GM23338 (cell line): Measurements from ENCODE around the gene IFRD1. TPM values are rescaled to one million over a fixed set of nuclear protein-coding genes. Genes with fewer than 3 reads are reported as not detected.

Experiments used
- ATAC-seq: fragments of 200-7000 bp; cut with Tn5 transposase; 3 replicates; pipeline ENCODE4 v1.9.1; 2020
- DNase-seq: peaks from one replicate; pipeline ENCODE4 v3.0.0-alpha.2; 2015; ENCODE audit warnings: low spot score
- H2AFZ ChIP-seq: fragments of 200-600 bp; sonication (generic); 2 replicates; pipeline ENCODE4 v1.8.0; 2016; ENCODE audit warnings: antibody characterized with exemption, mild to moderate bottlenecking, moderate library complexity
- H3F3A ChIP-seq: fragments of 200-600 bp; sonication (generic); replicated peaks from 2 replicates; pipeline ENCODE4 v1.8.0; 2017; ENCODE audit warnings: antibody characterized with exemption, mixed run types, low read depth
- H3K27ac ChIP-seq: fragments of 200-600 bp; sonication (generic); 2 replicates; pipeline ENCODE4 v1.6.1; 2016; ENCODE audit warnings: low read depth
- H3K27me3 ChIP-seq: fragments of 200-600 bp; sonication (generic); 2 replicates; pipeline ENCODE4 v1.8.0; 2016; ENCODE audit warnings: mild to moderate bottlenecking, mixed run types, moderate library complexity; ENCODE audit not compliant: insufficient read depth
- H3K36me3 ChIP-seq: fragments of 200-600 bp; sonication (generic); 2 replicates; pipeline ENCODE4 v1.8.0; 2016; ENCODE audit warnings: mild to moderate bottlenecking; ENCODE audit not compliant: insufficient read depth
- H3K4me1 ChIP-seq: fragments of 200-600 bp; sonication (generic); 2 replicates; pipeline ENCODE4 v1.8.0; 2016; ENCODE audit warnings: mild to moderate bottlenecking, moderate library complexity; ENCODE audit not compliant: insufficient read depth
- H3K4me2 ChIP-seq: fragments of 200-600 bp; sonication (generic); 2 replicates; pipeline ENCODE4 v1.7.1; 2017; ENCODE audit warnings: mixed run types
- H3K4me3 ChIP-seq: fragments of 200-600 bp; sonication (generic); 2 replicates; pipeline ENCODE4 v1.6.1; 2016; ENCODE audit warnings: mixed run types
- H3K79me2 ChIP-seq: fragments of 200-600 bp; sonication (generic); replicated peaks from 2 replicates; pipeline ENCODE4 v1.8.0; 2017; ENCODE audit warnings: mild to moderate bottlenecking; ENCODE audit not compliant: insufficient read depth
- H3K9me2 ChIP-seq: fragments of 200-600 bp; sonication (generic); 2 replicates; pipeline ENCODE4 v1.8.0; 2017; ENCODE audit not compliant: insufficient read depth
- H4K20me1 ChIP-seq: fragments of 200-600 bp; sonication (generic); replicated peaks from 2 replicates; pipeline ENCODE4 v1.8.0; 2017; ENCODE audit warnings: mild to moderate bottlenecking; ENCODE audit not compliant: insufficient read depth
- H3K27ac Mint-ChIP-seq: 2 replicates; pipeline ENCODE4 v1.8.0; 2020; ENCODE audit warnings: inconsistent platforms, mild to moderate bottlenecking, moderate library complexity, mixed read lengths
- H3K27me3 Mint-ChIP-seq: 3 replicates; pipeline ENCODE4 v1.8.0; 2022; ENCODE audit warnings: low read depth, mild to moderate bottlenecking, moderate library complexity, mixed read lengths, inconsistent platforms; ENCODE audit not compliant: insufficient read depth, poor library complexity
- H3K36me3 Mint-ChIP-seq: 3 replicates; pipeline ENCODE4 v1.8.0; 2021; ENCODE audit warnings: low read depth, mild to moderate bottlenecking, inconsistent platforms, moderate library complexity, mixed read lengths
- H3K4me1 Mint-ChIP-seq: 3 replicates; pipeline ENCODE4 v1.8.0; 2020; ENCODE audit warnings: mild to moderate bottlenecking, inconsistent platforms, mixed read lengths
- H3K4me3 Mint-ChIP-seq: 3 replicates; pipeline ENCODE4 v1.8.0; 2021; ENCODE audit warnings: moderate library complexity, mild to moderate bottlenecking, inconsistent platforms, mixed read lengths
- H3K9me3 Mint-ChIP-seq: 3 replicates; pipeline ENCODE4 v1.8.0; 2020; ENCODE audit warnings: moderate library complexity, mild to moderate bottlenecking, inconsistent platforms, mixed read lengths
- CREB1 ChIP-seq: fragments of 250-450 bp; sonication (Bioruptor Pico); IDR thresholded peaks from 2 replicates; pipeline ENCODE4 v1.5.0; 2020; ENCODE audit warnings: low read depth, mild to moderate bottlenecking, moderate library complexity
- JUNB ChIP-seq: IDR thresholded peaks from one replicate; pipeline ENCODE4 v1.6.1; 2016; ENCODE audit warnings: antibody characterized with exemption; ENCODE audit not compliant: unreplicated experiment
- POLR2AphosphoS5 ChIP-seq: IDR thresholded peaks from 2 replicates; pipeline ENCODE4 v1.6.1; 2016; ENCODE audit warnings: antibody characterized with exemption, low read depth
- STAT1 ChIP-seq: IDR thresholded peaks from one replicate; pipeline ENCODE4 v1.6.1; 2016; ENCODE audit warnings: antibody characterized with exemption; ENCODE audit not compliant: unreplicated experiment
- ZNF114 ChIP-seq: fragments of 250-450 bp; sonication (Bioruptor Pico); IDR thresholded peaks from 2 replicates; pipeline ENCODE4 v1.5.0; 2020; ENCODE audit warnings: mild to moderate bottlenecking, moderate library complexity
- polyA plus RNA-seq: library from polyadenylated mRNA; unstranded; fragments of >200 nt; fragmentation: Nextera tagmentation; extraction: Ambion mirVana; gene quantifications from 2 replicates; pipeline ENCODE4 v1.2.1, GENCODE V29; 2016
- total RNA-seq: library from RNA; depleted of rRNA; stranded (reverse); fragments of >200 nt; shearing (Covaris generic); gene quantifications from 2 replicates; pipeline ENCODE4 v1.2.3, GENCODE V29; 2014
- TF ChIP-seq, protein P1 (sequence below): fragments of 250-450 bp; sonication (Bioruptor Pico); IDR thresholded peaks from 2 replicates; pipeline ENCODE4 v1.5.0; 2020; ENCODE audit warnings: mild to moderate bottlenecking, moderate library complexity
- TF ChIP-seq, protein P2 (sequence below), 2 experiments: fragments of 200-600 bp in 1 of 2; sonication (generic) in 1 of 2; conservative IDR thresholded peaks; 2 replicates each; pipeline versions ENCODE4 v1.5.1 to v1.6.1; 2016 to 2017; ENCODE audit warnings: antibody characterized with exemption in 2 of 2, low read depth in 2 of 2, mild to moderate bottlenecking in 2 of 2, moderate library complexity in 1 of 2
- TF ChIP-seq, protein P3 (sequence below): IDR thresholded peaks from one replicate; pipeline ENCODE4 v1.6.1; 2018; ENCODE audit warnings: antibody characterized with exemption; ENCODE audit not compliant: unreplicated experiment
- TF ChIP-seq, protein P4 (sequence below): IDR thresholded peaks from 2 replicates; pipeline ENCODE4 v1.6.1; 2016; ENCODE audit warnings: antibody characterized with exemption

The IFRD1 gene
- total and polyA plus RNA-seq, 2 experiments from 2014 or later = 69.6 to 73.6 TPM

DNA sequence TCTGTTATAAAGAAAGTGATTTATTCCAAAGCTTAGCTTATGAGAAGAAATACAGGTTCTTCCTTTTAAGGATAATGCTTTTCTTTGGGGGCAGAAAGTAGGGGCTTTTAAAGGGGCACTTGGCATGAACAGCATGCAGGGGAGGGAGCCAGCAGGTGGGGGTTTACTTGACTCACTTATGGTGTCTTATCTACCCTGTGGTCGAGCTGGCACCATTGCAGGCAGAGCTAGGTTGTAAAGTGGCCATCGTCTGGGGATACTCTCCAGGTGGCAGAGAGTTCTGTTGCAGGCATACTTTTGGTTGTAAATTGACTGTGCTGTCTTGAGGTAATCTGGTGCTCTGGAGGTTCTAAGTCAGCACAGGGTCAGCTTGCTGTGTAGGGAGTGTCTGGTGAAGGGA, 26.3 kb upstream of the IFRD1 start (continued):
- TF ChIP-seq STAT1 = no peak
- TF ChIP-seq, protein P1, sequence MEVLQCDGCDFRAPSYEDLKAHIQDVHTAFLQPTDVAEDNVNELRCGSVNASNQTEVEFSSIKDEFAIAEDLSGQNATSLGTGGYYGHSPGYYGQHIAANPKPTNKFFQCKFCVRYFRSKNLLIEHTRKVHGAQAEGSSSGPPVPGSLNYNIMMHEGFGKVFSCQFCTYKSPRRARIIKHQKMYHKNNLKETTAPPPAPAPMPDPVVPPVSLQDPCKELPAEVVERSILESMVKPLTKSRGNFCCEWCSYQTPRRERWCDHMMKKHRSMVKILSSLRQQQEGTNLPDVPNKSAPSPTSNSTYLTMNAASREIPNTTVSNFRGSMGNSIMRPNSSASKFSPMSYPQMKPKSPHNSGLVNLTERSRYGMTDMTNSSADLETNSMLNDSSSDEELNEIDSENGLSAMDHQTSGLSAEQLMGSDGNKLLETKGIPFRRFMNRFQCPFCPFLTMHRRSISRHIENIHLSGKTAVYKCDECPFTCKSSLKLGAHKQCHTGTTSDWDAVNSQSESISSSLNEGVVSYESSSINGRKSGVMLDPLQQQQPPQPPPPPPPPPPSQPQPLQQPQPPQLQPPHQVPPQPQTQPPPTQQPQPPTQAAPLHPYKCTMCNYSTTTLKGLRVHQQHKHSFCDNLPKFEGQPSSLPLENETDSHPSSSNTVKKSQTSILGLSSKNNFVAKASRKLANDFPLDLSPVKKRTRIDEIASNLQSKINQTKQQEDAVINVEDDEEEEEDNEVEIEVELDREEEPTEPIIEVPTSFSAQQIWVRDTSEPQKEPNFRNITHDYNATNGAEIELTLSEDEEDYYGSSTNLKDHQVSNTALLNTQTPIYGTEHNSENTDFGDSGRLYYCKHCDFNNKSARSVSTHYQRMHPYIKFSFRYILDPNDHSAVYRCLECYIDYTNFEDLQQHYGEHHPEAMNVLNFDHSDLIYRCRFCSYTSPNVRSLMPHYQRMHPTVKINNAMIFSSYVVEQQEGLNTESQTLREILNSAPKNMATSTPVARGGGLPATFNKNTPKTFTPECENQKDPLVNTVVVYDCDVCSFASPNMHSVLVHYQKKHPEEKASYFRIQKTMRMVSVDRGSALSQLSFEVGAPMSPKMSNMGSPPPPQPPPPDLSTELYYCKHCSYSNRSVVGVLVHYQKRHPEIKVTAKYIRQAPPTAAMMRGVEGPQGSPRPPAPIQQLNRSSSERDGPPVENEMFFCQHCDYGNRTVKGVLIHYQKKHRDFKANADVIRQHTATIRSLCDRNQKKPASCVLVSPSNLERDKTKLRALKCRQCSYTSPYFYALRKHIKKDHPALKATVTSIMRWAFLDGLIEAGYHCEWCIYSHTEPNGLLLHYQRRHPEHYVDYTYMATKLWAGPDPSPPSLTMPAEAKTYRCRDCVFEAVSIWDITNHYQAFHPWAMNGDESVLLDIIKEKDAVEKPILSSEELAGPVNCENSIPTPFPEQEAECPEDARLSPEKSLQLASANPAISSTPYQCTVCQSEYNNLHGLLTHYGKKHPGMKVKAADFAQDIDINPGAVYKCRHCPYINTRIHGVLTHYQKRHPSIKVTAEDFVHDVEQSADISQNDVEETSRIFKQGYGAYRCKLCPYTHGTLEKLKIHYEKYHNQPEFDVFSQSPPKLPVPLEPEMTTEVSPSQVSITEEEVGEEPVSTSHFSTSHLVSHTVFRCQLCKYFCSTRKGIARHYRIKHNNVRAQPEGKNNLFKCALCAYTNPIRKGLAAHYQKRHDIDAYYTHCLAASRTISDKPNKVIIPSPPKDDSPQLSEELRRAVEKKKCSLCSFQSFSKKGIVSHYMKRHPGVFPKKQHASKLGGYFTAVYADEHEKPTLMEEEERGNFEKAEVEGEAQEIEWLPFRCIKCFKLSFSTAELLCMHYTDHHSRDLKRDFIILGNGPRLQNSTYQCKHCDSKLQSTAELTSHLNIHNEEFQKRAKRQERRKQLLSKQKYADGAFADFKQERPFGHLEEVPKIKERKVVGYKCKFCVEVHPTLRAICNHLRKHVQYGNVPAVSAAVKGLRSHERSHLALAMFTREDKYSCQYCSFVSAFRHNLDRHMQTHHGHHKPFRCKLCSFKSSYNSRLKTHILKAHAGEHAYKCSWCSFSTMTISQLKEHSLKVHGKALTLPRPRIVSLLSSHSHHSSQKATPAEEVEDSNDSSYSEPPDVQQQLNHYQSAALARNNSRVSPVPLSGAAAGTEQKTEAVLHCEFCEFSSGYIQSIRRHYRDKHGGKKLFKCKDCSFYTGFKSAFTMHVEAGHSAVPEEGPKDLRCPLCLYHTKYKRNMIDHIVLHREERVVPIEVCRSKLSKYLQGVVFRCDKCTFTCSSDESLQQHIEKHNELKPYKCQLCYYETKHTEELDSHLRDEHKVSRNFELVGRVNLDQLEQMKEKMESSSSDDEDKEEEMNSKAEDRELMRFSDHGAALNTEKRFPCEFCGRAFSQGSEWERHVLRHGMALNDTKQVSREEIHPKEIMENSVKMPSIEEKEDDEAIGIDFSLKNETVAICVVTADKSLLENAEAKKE (CRISPR knock-in tag) = no peak
- TF ChIP-seq, protein P2, sequence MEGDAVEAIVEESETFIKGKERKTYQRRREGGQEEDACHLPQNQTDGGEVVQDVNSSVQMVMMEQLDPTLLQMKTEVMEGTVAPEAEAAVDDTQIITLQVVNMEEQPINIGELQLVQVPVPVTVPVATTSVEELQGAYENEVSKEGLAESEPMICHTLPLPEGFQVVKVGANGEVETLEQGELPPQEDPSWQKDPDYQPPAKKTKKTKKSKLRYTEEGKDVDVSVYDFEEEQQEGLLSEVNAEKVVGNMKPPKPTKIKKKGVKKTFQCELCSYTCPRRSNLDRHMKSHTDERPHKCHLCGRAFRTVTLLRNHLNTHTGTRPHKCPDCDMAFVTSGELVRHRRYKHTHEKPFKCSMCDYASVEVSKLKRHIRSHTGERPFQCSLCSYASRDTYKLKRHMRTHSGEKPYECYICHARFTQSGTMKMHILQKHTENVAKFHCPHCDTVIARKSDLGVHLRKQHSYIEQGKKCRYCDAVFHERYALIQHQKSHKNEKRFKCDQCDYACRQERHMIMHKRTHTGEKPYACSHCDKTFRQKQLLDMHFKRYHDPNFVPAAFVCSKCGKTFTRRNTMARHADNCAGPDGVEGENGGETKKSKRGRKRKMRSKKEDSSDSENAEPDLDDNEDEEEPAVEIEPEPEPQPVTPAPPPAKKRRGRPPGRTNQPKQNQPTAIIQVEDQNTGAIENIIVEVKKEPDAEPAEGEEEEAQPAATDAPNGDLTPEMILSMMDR (conservative IDR thresholded peaks at IDR 0.05; ENCODE audit: low read depth in 2 of 2) = no peak
- no peak for TF ChIP-seq CREB1 (CRISPR knock-in tag)
- TF ChIP-seq ZNF114 (CRISPR knock-in tag) = no peak
- TF ChIP-seq JUNB = no peak

DNA sequence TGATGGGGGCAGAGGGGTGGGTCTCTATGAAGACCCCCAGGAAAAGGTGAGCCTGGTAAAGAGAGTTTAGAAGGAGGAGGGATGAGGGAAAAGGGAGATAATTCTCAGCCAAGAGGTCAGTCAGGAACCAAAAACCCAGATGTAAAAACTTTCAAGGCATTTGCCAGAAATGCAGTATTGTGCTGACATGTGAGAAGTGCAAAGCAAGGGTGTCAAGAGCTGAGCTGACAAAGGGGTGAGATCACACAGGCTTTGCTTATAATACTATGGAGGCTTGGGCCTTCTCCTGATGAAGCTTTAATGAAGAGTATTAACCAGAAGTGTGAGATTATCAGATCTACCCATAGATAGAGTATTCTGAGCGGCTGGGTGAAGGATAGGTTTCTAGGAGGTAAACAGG, 22.3 kb upstream of the IFRD1 start:
- Histone ChIP-seq H3K79me2 (no peaks in the 10 kb centered on the region), H3K4me1 (peaks cover 22% of the 10 kb centered on the region), H3K27me3 (no peaks in the 10 kb centered on the region), H2AFZ (no peak overlapping the region), H3K4me3 (no peak overlapping the region), H3K36me3 (no peaks in the 10 kb centered on the region), H3K9me2 (peaks cover 6% of the 10 kb centered on the region), H3K27ac (no peak overlapping the region), H4K20me1 (no peaks in the 10 kb centered on the region), H3K4me2 (no peak overlapping the region), H3F3A (no peaks in the 10 kb centered on the region)
- peaks cover 33% of the 10 kb centered on the region for H3K4me1 Mint-ChIP-seq
- no peaks in the 10 kb centered on the region; the same call in 2 of the 3 replicates for H3K9me3 Mint-ChIP-seq
- no peak overlapping the region for H3K4me3 Mint-ChIP-seq
- peaks cover 3% of the 10 kb centered on the region; the same call in 1 of the 3 replicates for H3K36me3 Mint-ChIP-seq
- H3K27ac Mint-ChIP-seq = no peak overlapping the region
- no peak for DNase-seq
- H3K27me3 Mint-ChIP-seq = peaks cover 4% of the 10 kb centered on the region
- ATAC-seq = no peak
- TF ChIP-seq, protein P3, sequence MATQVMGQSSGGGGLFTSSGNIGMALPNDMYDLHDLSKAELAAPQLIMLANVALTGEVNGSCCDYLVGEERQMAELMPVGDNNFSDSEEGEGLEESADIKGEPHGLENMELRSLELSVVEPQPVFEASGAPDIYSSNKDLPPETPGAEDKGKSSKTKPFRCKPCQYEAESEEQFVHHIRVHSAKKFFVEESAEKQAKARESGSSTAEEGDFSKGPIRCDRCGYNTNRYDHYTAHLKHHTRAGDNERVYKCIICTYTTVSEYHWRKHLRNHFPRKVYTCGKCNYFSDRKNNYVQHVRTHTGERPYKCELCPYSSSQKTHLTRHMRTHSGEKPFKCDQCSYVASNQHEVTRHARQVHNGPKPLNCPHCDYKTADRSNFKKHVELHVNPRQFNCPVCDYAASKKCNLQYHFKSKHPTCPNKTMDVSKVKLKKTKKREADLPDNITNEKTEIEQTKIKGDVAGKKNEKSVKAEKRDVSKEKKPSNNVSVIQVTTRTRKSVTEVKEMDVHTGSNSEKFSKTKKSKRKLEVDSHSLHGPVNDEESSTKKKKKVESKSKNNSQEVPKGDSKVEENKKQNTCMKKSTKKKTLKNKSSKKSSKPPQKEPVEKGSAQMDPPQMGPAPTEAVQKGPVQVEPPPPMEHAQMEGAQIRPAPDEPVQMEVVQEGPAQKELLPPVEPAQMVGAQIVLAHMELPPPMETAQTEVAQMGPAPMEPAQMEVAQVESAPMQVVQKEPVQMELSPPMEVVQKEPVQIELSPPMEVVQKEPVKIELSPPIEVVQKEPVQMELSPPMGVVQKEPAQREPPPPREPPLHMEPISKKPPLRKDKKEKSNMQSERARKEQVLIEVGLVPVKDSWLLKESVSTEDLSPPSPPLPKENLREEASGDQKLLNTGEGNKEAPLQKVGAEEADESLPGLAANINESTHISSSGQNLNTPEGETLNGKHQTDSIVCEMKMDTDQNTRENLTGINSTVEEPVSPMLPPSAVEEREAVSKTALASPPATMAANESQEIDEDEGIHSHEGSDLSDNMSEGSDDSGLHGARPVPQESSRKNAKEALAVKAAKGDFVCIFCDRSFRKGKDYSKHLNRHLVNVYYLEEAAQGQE = no peak
- TF ChIP-seq, protein P4, sequence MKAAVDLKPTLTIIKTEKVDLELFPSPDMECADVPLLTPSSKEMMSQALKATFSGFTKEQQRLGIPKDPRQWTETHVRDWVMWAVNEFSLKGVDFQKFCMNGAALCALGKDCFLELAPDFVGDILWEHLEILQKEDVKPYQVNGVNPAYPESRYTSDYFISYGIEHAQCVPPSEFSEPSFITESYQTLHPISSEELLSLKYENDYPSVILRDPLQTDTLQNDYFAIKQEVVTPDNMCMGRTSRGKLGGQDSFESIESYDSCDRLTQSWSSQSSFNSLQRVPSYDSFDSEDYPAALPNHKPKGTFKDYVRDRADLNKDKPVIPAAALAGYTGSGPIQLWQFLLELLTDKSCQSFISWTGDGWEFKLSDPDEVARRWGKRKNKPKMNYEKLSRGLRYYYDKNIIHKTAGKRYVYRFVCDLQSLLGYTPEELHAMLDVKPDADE = no peak
- TF ChIP-seq POLR2AphosphoS5 (no peak), JUNB (no peak)
